Stimulated activated CD4-positive, alpha-beta T cell treated with anti-CD3 and anti-CD28 coated beads, Interleukin-12 subunit alpha, Interleukin-12 subunit beta, amount 100 ng/mL, for 4 hours (primary cell): ENCODE data around the gene ADGRG4.
"Not testable (repeated sequence)": the region's sequence is repeated elsewhere in the genome, so short reads cannot be mapped to it uniquely, and the experiment has no call there.

Source experiments
- DNase-seq: peaks from one replicate; pipeline ENCODE4 v3.0.0-alpha.2; 2020

ADGRG4 gene

DNA sequence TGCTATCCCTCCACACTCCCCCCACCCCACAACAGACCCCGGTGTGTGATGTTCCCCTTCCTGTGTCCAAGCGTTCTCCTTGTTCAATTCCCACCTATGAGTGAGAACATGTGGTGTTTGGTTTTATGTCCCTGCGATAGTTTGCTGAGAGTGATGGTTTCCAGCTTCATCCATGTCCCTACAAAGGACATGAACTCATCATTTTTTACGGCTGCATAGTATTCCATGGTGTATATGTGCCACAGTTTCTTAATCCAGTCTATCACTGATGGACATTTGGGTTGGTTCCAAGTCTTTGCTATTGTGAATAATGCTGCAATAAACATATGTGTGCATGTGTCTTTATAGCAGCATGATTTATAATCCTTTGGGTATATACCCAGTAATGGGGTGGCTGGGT, at the start of gene ADGRG4:
Gene ADGRG4 (plus strand): TSS at position 243 of the 400 bp plus-strand sequence. CDS start 7,815 bp downstream, outside the sequence.
- not testable (repeated sequence) for DNase-seq

GRCh38 chrX:136251041-136251991, 49.4 kb upstream of the ADGRG4 start, which contains the start of gene MAP7D3:
Gene MAP7D3, minus strand, starts transcription at chrX:136251400. Its CDS starts 42 bp downstream, at chrX:136251358.
- DNase-seq: peak; percentile 59

DNA sequence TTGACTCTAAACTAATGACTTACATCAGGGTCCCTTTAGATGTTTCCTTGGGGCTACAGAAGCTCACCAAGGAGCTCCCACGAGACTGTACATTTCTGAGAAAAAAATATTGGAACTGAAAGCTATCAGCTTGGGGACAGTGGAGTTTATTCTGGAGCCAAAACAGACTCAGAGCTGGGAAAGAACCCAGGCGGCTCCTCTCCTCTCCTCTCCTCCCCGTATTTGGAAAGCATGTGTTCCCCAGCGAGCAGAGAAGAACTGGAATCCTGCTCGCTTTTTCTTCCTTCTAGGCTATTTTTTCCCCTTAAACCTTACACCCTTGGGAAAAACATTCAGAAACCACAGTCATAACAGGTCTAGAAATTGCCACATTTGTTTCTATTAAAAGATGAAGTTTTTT, 45.2 kb upstream of the ADGRG4 start:
- DNase-seq: no peak

DNA sequence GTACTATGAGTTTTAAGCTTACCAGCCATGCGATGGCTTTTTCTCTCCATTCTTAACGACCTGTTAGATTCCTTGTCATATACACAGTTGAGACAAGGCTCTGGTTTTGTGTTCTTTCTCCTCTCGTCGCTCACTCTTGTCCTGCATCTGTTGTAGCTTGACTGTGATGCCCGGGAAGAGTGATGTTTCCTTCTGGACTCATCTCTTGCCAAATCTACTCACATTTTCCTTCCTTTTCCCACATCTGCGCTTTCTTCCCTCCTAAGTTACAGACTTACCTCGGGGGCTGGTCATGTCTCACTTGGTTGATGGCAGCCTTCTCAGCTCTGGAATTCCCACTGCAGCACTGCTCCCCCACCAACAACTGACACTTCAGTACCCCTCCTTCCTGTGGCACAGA, 44.7 kb upstream of the ADGRG4 start:
- no peak for DNase-seq

GRCh38 chrX:136258951-136259350, 41.8 kb upstream of the ADGRG4 start:
- no peak for DNase-seq

DNA sequence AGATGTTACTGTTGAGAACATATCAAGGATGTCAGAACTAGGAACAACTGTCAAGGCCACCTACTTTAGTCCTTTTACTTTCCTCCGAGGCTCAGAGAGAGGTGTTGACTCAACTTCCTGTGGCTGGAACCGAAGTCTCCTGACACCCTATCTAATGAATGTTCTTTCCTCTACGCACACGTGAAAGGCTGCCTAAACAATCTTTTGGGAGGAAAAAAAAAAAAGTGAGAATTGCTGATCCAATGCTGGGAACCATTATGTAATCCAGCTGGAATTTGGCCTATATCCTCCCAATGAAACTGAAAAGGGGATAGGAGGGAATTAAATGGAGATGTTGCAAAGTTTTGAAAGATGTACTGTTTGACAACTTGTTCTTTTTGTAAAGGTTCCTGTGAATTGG, 41.2 kb upstream of the ADGRG4 start:
- DNase-seq: no peak

DNA sequence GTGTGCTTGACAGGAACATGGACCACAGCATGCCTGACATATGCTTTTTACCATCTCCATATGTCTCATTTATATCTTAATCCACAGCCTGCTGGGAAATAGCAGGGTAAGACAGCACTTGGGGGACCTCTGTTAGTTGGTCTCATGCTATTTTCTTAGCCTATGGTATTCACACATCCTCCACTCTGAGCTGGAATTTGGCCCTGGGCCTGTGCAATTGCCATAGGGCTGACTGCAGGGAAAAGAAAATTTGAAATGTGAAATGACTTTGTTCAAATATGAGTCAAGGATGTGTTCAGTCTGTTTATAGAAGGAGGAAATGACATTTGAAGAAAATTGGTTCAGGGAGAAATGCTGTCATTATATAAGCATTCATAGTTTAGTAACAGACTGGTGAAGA, 40.0 kb upstream of the ADGRG4 start:
- DNase-seq: no peak

GRCh38 chrX:136261321-136261720, 39.4 kb upstream of the ADGRG4 start:
- no peak for DNase-seq

DNA sequence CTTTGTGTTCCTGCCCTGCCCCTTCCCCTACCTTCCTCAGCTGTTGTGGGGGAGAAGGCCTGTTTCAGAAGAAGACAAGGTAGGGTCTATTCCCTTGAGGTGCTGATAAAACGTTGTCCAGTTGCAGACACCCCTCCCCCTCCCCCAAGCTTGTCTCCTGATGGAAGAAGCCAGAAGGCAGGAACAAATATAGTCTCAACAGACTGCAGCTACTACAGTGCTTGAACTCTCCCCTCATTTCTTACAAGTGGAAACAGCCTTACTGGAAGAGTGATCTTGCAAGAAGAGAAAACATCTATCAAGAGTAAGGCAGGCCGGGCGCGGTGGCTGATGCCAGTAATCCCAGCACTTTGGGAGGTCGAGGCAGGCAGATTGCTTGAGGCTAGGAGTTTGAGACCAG, 38.5 kb upstream of the ADGRG4 start:
- DNase-seq: no peak

GRCh38 chrX:136262812-136263315, 37.9 kb upstream of the ADGRG4 start:
- no peak for DNase-seq

DNA sequence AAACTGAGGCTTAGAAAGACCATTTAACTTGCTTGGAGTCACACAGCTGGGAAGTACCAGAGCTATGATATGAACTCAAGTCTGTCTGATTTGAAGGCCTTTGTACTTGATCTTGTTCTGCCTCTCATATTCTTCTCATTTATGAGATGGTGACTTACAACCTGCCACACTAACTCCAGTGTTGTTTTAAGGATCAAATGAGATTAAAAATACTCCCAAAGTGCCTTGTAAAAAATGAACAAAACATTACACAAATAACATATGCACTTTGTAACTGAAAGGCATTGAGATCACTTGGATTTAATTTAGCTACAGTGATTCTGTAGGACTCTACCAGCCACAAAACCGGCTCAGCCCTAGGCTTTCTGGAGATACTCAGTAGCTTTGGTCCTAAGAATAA, 33.9 kb upstream of the ADGRG4 start:
- DNase-seq: no peak

DNA sequence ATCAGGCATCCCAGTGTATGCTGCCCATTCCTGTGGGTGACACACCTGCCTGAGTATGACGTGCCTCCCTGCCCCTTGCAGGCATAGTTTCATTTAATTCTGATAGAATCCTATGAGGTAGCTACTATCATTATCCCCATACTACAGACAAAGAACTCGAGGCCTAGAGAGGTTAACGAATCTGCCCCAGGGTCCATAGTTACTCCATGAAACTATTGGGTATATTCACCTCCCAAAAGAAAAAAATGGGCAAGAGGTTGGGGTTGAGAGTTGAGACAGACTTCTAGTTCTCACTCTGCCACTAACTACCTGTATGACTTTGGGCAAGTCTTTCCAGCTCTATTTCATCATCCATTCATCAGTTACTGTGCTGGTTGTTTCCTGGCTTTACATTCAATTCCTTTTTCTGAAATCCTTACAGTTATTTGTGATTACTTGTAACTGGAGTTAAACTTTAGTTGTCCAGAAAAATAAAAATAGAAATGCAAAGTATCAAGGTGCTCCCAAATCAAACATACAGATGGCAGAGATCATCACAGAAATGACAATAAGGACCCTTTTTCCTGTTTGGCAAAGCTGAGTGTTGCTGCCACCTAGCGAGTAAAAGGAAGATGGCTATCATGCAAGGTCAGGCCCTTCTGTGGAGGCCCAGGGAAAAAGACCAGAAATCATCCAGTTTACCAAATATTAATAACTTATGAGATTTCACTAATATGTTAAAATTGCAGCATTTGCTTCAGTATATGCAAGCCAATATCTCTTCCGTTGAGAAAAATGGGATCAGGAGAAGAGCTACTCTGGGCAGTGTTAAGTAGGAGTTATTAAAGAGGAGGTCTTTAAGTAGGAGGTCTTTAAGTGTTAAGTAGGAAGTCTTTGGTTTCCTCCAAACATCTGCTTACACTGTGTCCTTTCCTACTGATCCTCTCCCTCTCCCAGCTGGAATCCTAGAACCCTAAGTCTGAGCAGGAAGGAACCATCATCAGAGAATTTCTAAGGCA, 32.4 kb upstream of the ADGRG4 start:
- DNase-seq: peak; percentile 21

GRCh38 chrX:136269921-136270320, 30.8 kb upstream of the ADGRG4 start:
- DNase-seq: no peak

DNA sequence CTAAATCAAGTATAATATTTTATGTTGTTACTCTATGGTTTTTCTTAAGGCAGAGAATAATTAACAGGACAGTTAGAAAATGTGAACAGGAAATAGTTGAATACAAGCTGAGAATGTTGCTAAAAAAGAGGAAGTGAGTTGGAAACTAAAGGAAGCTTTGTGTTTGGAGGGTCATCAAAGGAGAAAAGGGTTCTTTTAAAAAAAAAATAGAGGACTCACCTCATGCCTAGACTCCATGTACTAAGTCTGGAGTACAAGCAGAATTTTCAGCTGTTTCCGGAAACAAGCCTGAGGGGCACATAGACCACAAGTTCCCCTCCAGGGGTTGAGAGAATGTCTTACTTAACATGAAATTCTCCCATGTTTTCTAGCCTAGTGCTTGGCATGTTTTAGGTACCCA, 29.5 kb upstream of the ADGRG4 start:
- no peak for DNase-seq

DNA sequence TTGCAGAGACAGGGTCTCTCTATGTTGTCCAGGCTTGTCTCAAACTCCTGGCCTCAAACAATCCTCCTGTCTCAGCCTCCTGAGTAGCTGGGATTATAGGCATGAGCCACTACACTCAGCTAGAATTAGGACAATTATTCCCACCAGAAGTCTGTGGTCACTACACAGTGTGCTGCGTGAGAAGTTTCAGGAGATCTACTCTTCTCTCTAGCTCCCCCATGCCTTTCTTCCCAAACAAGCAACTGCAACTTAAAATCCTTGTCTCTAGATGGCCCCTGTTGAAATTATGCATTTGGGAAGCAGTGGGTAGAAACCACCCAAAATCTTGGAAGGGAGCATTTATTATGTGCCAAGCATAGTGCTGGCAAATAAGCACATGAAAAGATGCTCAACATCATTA, 28.4 kb upstream of the ADGRG4 start:
- DNase-seq: no peak

DNA sequence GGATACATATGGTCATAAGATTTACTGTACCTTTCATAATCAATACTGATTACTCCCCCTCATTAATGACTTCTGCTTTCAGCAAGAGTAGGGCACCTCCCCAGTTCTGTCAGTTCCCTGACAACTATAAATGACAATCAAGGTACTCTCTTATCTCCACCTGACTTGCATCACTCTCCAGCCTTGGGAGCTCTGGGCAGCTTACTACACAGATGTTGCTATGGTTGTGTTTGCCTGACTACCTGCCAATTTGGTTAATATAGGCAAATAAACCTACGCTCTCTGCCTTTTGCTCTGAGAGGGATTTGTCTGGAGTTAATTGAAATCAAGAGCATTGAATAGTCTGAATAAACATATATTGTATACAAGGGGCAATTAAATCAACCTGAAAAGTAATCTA, 26.8 kb upstream of the ADGRG4 start:
- no peak for DNase-seq

DNA sequence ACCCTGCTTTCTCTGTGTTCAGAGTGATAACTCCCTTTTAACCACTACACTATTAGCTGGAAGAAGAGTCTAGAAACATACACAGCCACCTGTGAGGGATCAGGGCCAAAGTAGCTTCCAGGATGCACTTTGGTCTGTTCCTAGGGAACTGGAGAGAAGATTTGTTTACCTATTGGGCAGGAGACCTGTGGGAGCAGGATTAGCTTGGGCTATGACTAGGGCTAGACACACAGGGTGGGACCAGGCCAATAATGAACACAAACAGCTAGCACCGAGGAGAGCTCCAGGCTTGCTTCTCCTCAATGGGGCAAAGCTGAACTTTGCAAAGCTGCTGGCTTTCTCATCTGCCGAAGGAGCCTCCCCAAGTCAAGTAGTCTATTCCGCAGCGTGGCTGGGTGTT, 25.2 kb upstream of the ADGRG4 start:
- no peak for DNase-seq

- DNase-seq: not testable (repeated sequence)
These were observed 14.4 kb upstream of the ADGRG4 start for GRCh38 chrX:136286375-136286774.

DNA sequence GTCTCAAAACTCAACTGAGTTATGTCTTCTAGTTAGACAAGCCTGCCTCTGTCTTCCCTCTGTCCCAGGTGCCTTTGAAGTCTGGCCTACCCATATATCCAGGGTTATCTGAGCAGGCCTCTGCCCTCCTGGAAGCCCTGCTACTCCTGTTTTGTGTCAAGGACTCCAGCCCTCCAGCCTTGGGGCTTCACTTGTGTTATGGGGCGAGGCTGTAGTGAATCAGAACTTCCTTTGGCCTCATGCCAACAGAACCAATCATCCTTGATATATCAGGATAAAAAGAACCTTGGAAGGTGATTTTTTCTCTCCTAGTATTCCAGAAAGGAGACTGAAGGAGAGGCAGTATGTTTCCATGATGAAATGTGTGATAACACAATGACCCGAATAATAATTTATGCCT, 8.9 kb upstream of the ADGRG4 start:
- DNase-seq: no peak

GRCh38 chrX:136292656-136293055, 8.1 kb upstream of the ADGRG4 start:
- no peak for DNase-seq

- DNase-seq: no peak
These were observed 5.4 kb upstream of the ADGRG4 start for GRCh38 chrX:136295380-136295779.

GRCh38 chrX:136303041-136303440, 2.3 kb downstream of the ADGRG4 start:
- no peak for DNase-seq

DNA sequence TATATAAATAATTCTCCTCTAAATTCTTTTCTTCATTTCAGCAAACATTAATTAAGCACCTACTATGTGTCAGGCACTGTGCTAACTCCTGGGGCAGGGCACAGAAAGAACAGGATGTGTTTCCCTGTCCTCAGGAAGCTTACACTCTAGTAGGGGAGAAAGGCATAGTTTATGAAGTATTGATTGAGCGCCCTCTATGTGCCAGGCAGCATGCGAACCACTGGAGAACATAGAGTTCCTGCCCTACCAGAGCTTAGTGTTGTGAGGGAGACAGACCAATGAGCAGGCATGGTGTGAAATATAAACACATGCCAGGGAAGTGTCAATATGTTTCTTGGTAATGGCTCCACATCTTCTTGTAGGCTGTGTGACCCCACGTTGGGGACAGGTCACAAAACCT, 3.7 kb downstream of the ADGRG4 start:
- DNase-seq: no peak
